Measurements from ENCODE around the gene ZNF672.
"Not testable (repeated sequence)": the region's sequence is repeated elsewhere in the genome, so short reads cannot be mapped to it uniquely, and the experiment has no call there.

- not testable (repeated sequence) for TF ChIP-seq CTCF (IDR thresholded peaks at IDR 0.05; ENCODE audit: insufficient read depth, low read depth, low read length); EZH2 (IDR thresholded peaks at IDR 0.05; ENCODE audit: insufficient read depth, low read length)
These were observed 48.7 kb upstream of the ZNF672 start for GRCh38 chr1:248789337-248789736.

Data from astrocyte (in vitro differentiated cells and primary cell).